ENCODE data around the gene AMDHD1. TPM values are rescaled to one million over a fixed set of nuclear protein-coding genes. Genes with fewer than 3 reads are reported as not detected.

Gene AMDHD1
- total and polyA plus RNA-seq, 2 of the 8 experiments (the other 6 are each of a cell fraction or from before 2014, with no cell fraction given): 0.14 TPM; not detected in 1

DNA sequence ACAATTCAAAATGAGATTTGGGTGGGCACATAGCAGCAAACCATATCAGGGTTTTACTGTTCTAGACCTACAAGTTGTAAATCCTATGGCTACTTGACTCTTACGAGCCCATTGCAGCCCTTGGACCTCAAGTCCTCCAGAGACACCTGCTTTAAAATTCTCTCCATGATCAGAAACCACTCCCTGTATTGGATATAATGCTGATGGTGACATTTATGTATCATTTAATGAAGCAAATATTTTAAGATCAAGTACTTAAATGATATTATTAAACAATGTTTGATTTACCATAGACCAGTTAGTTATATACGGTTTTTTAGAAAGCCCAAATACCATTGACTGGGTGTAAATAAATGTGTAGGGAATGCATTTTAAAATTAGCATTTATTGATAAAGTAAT lies 24.2 kb downstream of the AMDHD1 start:
- Histone ChIP-seq H2BK12ac (ENCODE audit: low read depth, low read length) (no peak overlapping the region), H2BK5ac (ENCODE audit: low read depth, low read length) (no peak overlapping the region), H2BK15ac (ENCODE audit: low read length) (no peak overlapping the region), H3K36me3 (ENCODE audit: control insufficient read depth in 2 of 4, insufficient read depth in 4 of 4, low read length in 3 of 4) (no peaks in the 10 kb centered on the region), H2BK120ac (replicated peaks; ENCODE audit: low read depth, low read length) (no peak overlapping the region), H3K4me3 (ENCODE audit: extremely low read depth in 1 of 4, insufficient read depth in 2 of 4, low read depth in 3 of 4, low read length in 4 of 4) (no peak overlapping the region), H4K5ac (ENCODE audit: insufficient read length, low read depth, low read length) (no peak overlapping the region), H3K27ac (ENCODE audit: low read depth, low read length) (no peak overlapping the region), H3K79me2 (ENCODE audit: control insufficient read depth in 1 of 2, insufficient read depth in 2 of 2, low read length in 2 of 2) (no peaks in the 10 kb centered on the region), H2AFZ (ENCODE audit: low read length) (no peak overlapping the region), H3K4me1 (replicated peaks in 1 of 4; ENCODE audit: control insufficient read depth in 3 of 4, insufficient read depth in 4 of 4, low read length in 3 of 4) (peaks cover 0 to 10% (median 5%) of the 10 kb centered on the region in 4 experiments; a peak in 6 of 7 replicates), H3K27me3 (replicated peaks in 1 of 4; ENCODE audit: control insufficient read depth in 3 of 4, extremely low read depth in 1 of 4, insufficient read depth in 3 of 4, low read length in 3 of 4) (no peaks in the 10 kb centered on the region), H4K20me1 (replicated peaks in 1 of 2; ENCODE audit: control insufficient read depth in 1 of 2, insufficient read depth in 2 of 2, low read length in 2 of 2) (no peaks in the 10 kb centered on the region), H3K23me2 (ENCODE audit: low read depth, low read length) (no peaks in the 10 kb centered on the region), H3K4ac (replicated peaks; ENCODE audit: insufficient read length, low read depth, low read length) (no peak overlapping the region), H4K8ac (ENCODE audit: extremely low read depth, insufficient read depth, low read length) (no peak overlapping the region), H3K9me3 (ENCODE audit: insufficient read depth in 2 of 2, low read depth in 1 of 2, low read length in 1 of 2) (no peaks in the 10 kb centered on the region; a peak in 1 of 4 replicates), H3K9ac (replicated peaks in 1 of 4; ENCODE audit: extremely low read depth in 1 of 4, low read depth in 3 of 4, low read length in 3 of 4) (no peak overlapping the region), H3K14ac (ENCODE audit: insufficient read length) (no peak overlapping the region), H2BK20ac (ENCODE audit: low read length) (no peak overlapping the region), H3K79me1 (ENCODE audit: low read depth, low read length) (no peaks in the 10 kb centered on the region), H3K23ac (ENCODE audit: insufficient read length) (no peak overlapping the region), H3K4me2 (ENCODE audit: insufficient read depth in 1 of 2, low read depth in 2 of 2, low read length in 2 of 2) (no peak overlapping the region), H3K18ac (ENCODE audit: extremely low read depth, low read length) (no peak overlapping the region), H2AK5ac (ENCODE audit: low read depth, low read length) (no peak overlapping the region), H3K56ac (replicated peaks; ENCODE audit: insufficient read length, low read depth, low read length) (no peak overlapping the region), H4K91ac (replicated peaks; ENCODE audit: insufficient read length, low read length) (no peak overlapping the region)
- ChIA-PET POLR2A (ENCODE audit: partially characterized antibody) (no interaction called here), CTCF (ENCODE audit: partially characterized antibody) (interaction anchor here (0.9 to 17.8 kb wide), 3 partner anchors 23 to 49 kb away, joined by 3 to 149 read pairs (median 3); partner anchors contain the start of genes AMDHD1 and HAL)
- FAIRE-seq: no peak
- 85% methylated on average over 2 of the region's 2 CpGs; no CpG with 5 or more reads in 1 of the 2 experiments for WGBS, 2 experiments (ENCODE audit: extremely low coverage in 1 of 2, insufficient coverage in 1 of 2, insufficient read length in 1 of 2, insufficient replicate concordance in 2 of 2, low coverage in 1 of 2, low lambda C conversion rate in 2 of 2, missing lambda C conversion rate in 1 of 2)
- DNase-seq (ENCODE audit: low read depth in 1 of 2, low spot score in 2 of 2): no peak
- TF ChIP-seq YY1 (IDR thresholded peaks at IDR 0.05; ENCODE audit: low read depth, low read length) (no peak), EGR1 (IDR thresholded peaks at IDR 0.05; ENCODE audit: borderline replicate concordance, low read depth, low read length) (no peak), SAP30 (IDR thresholded peaks at IDR 0.05; ENCODE audit: insufficient read depth, insufficient replicate concordance, low read length) (no peak), CTBP2 (IDR thresholded peaks at IDR 0.05; ENCODE audit: borderline replicate concordance, insufficient read depth, insufficient read length, low read length) (no peak), TBP (IDR thresholded peaks at IDR 0.05; ENCODE audit: low read depth, low read length) (no peak), BACH1 (IDR thresholded peaks at IDR 0.05; ENCODE audit: low read length) (no peak), HDAC2 (IDR thresholded peaks at IDR 0.05; ENCODE audit: borderline replicate concordance in 1 of 2, low read depth in 2 of 2, low read length in 2 of 2) (no peak), RNF2 (IDR thresholded peaks at IDR 0.05; ENCODE audit: borderline replicate concordance, low read depth, low read length, missing control alignments, poor library complexity, severe bottlenecking) (no peak), SIN3A (conservative IDR thresholded peaks at IDR 0.05 in 1 of 2, IDR thresholded peaks at IDR 0.05 in 1 of 2; ENCODE audit: low read depth in 1 of 2, low read length in 2 of 2) (no peak), KDM4A (IDR thresholded peaks at IDR 0.05; ENCODE audit: low read depth, low read length, severe bottlenecking) (no peak), GTF2F1 (IDR thresholded peaks at IDR 0.05; ENCODE audit: borderline replicate concordance, low read depth, low read length) (no peak), TEAD4 (IDR thresholded peaks at IDR 0.05; ENCODE audit: low read depth, low read length) (no peak), CBX5 (IDR thresholded peaks at IDR 0.05; ENCODE audit: low read depth, low read length) (no peak)
